H9 (cell line): Measurements from ENCODE around the gene GP1BB. TPM values are rescaled to one million over a fixed set of nuclear protein-coding genes. Genes with fewer than 3 reads are reported as not detected.

ENCODE experiments used
- DNase-seq: peaks from one replicate; pipeline ENCODE4 v3.0.0-alpha.2; 2017
- H2AFZ ChIP-seq: one replicate; pipeline ENCODE4 v1.6.1; 2013; ENCODE audit warnings: mild to moderate bottlenecking, low read length, control low read depth, moderate library complexity
- H2AK5ac ChIP-seq: 2 replicates; pipeline ENCODE4 v1.6.1; 2013; ENCODE audit warnings: low read length, control low read depth, mixed read lengths; ENCODE audit not compliant: insufficient read length
- H2BK120ac ChIP-seq: one replicate; pipeline ENCODE4 v1.6.1; 2013; ENCODE audit warnings: low read depth, mild to moderate bottlenecking, low read length, control low read depth, inconsistent platforms; ENCODE audit not compliant: poor library complexity, severe bottlenecking
- H2BK12ac ChIP-seq: 2 replicates; pipeline ENCODE4 v1.6.1; 2013; ENCODE audit warnings: low read length, control low read depth, mixed read lengths, low read depth; ENCODE audit not compliant: insufficient read length
- H2BK15ac ChIP-seq: 2 replicates; pipeline ENCODE4 v1.6.1; 2013; ENCODE audit warnings: low read depth, low read length, control low read depth
- H2BK20ac ChIP-seq: one replicate; pipeline ENCODE4 v1.6.1; 2013; ENCODE audit warnings: low read depth, mild to moderate bottlenecking, low read length, control low read depth, inconsistent platforms; ENCODE audit not compliant: poor library complexity, severe bottlenecking
- H2BK5ac ChIP-seq: 2 replicates; pipeline ENCODE4 v1.6.1; 2013; ENCODE audit warnings: low read length, control low read depth, mixed read lengths; ENCODE audit not compliant: insufficient read length
- H3K14ac ChIP-seq: 2 replicates; pipeline ENCODE4 v1.6.1; 2013; ENCODE audit warnings: low read length, control low read depth; ENCODE audit not compliant: insufficient read depth
- H3K18ac ChIP-seq: 2 replicates; pipeline ENCODE4 v1.6.1; 2013; ENCODE audit warnings: low read depth, mild to moderate bottlenecking, mixed read lengths, low read length, control low read depth; ENCODE audit not compliant: insufficient read length
- H3K23ac ChIP-seq: 2 replicates; pipeline ENCODE4 v1.6.1; 2013; ENCODE audit warnings: low read length, control low read depth, mixed read lengths, low read depth; ENCODE audit not compliant: insufficient read length
- H3K23me2 ChIP-seq: 2 replicates; pipeline ENCODE4 v1.6.1; 2013; ENCODE audit warnings: low read depth, mild to moderate bottlenecking, mixed read lengths, low read length, control low read depth; ENCODE audit not compliant: insufficient read length, poor library complexity, severe bottlenecking
- H3K27ac ChIP-seq: 2 replicates; pipeline ENCODE4 v1.5.1; 2013; ENCODE audit warnings: low read length, control low read depth, mixed read lengths, low read depth; ENCODE audit not compliant: insufficient read length
- H3K27me3 ChIP-seq: 2 replicates; pipeline ENCODE4 v1.6.1; 2013; ENCODE audit warnings: low read length, control low read depth, inconsistent platforms; ENCODE audit not compliant: insufficient read depth
- H3K4ac ChIP-seq: 2 replicates; pipeline ENCODE4 v1.6.1; 2013; ENCODE audit warnings: low read depth, mild to moderate bottlenecking, control low read depth, inconsistent platforms, low read length, moderate library complexity
- H3K4me1 ChIP-seq: 2 replicates; pipeline ENCODE4 v1.6.1; 2013; ENCODE audit warnings: low read length, control low read depth, inconsistent platforms; ENCODE audit not compliant: insufficient read depth
- H3K4me2 ChIP-seq: 2 replicates; pipeline ENCODE4 v1.6.1; 2013; ENCODE audit warnings: low read length, control low read depth, mixed read lengths; ENCODE audit not compliant: insufficient read length, insufficient read depth
- H3K56ac ChIP-seq: 2 replicates; pipeline ENCODE4 v1.6.1; 2013; ENCODE audit warnings: low read depth, mild to moderate bottlenecking, mixed read lengths, low read length, control low read depth; ENCODE audit not compliant: insufficient read length
- H3K79me1 ChIP-seq: 2 replicates; pipeline ENCODE4 v1.6.1; 2013; ENCODE audit warnings: low read depth, mild to moderate bottlenecking, moderate library complexity, low read length, control low read depth, inconsistent platforms; ENCODE audit not compliant: insufficient read depth, poor library complexity, severe bottlenecking
- H3K79me2 ChIP-seq: 2 replicates; pipeline ENCODE4 v1.6.1; 2013; ENCODE audit warnings: low read length, control low read depth, inconsistent platforms; ENCODE audit not compliant: insufficient read depth
- H3K9ac ChIP-seq: 2 replicates; pipeline ENCODE4 v1.6.1; 2013; ENCODE audit warnings: low read length, control low read depth, mixed read lengths; ENCODE audit not compliant: insufficient read length; ENCODE audit errors: extremely low read depth
- H3K9me3 ChIP-seq: one replicate; pipeline ENCODE4 v1.6.1; 2013; ENCODE audit warnings: low read depth, low read length, inconsistent platforms; ENCODE audit not compliant: control insufficient read depth
- H3T11ph ChIP-seq: one replicate; pipeline ENCODE4 v1.6.1; 2013; ENCODE audit warnings: mild to moderate bottlenecking, low read length, control low read depth, inconsistent platforms
- H4K20me1 ChIP-seq: one replicate; pipeline ENCODE4 v1.6.1; 2013; ENCODE audit not compliant: control insufficient read depth, insufficient read length, insufficient read depth
- H4K5ac ChIP-seq: 2 replicates; pipeline ENCODE4 v1.6.1; 2013; ENCODE audit warnings: low read depth, mild to moderate bottlenecking, mixed read lengths, low read length, control low read depth; ENCODE audit not compliant: insufficient read length
- H4K8ac ChIP-seq: replicated peaks from 2 replicates; pipeline ENCODE4 v1.6.1; 2013; ENCODE audit warnings: low read length, control low read depth, mixed read lengths, low read depth; ENCODE audit not compliant: insufficient read length
- H4K91ac ChIP-seq: 2 replicates; pipeline ENCODE4 v1.6.1; 2013; ENCODE audit warnings: low read depth, mild to moderate bottlenecking, moderate library complexity, mixed read lengths, low read length, control low read depth; ENCODE audit not compliant: insufficient read length
- H3K27ac Mint-ChIP-seq, 3 experiments: 2 replicates in 2 of 3; 3 replicates in 1 of 3; pipeline ENCODE4 v1.8.0; 2020 to 2021; ENCODE audit warnings: mixed read lengths in 3 of 3, mild to moderate bottlenecking in 1 of 3, moderate library complexity in 1 of 3
- H3K27me3 Mint-ChIP-seq: 2 replicates; pipeline ENCODE4 v1.8.0; 2021; ENCODE audit warnings: low read depth, mild to moderate bottlenecking, moderate library complexity, mixed read lengths
- H3K36me3 Mint-ChIP-seq, 3 experiments: 2 replicates in 2 of 3; 3 replicates in 1 of 3; pipeline ENCODE4 v1.8.0; 2020 to 2021; ENCODE audit warnings: low read depth in 3 of 3, mixed read lengths in 3 of 3; ENCODE audit not compliant: insufficient read depth in 1 of 3
- H3K4me1 Mint-ChIP-seq, 2 experiments: 2 replicates each; pipeline ENCODE4 v1.8.0; 2020; ENCODE audit warnings: mixed read lengths in 2 of 2
- H3K4me3 Mint-ChIP-seq, 2 experiments: 2 replicates in 1 of 2; 3 replicates in 1 of 2; pipeline ENCODE4 v1.8.0; 2020 to 2021; ENCODE audit warnings: mild to moderate bottlenecking in 2 of 2, mixed read lengths in 2 of 2, moderate library complexity in 1 of 2
- H3K9me3 Mint-ChIP-seq, 2 experiments: 2 replicates in 1 of 2; 3 replicates in 1 of 2; pipeline ENCODE4 v1.8.0; 2020; ENCODE audit warnings: mild to moderate bottlenecking in 2 of 2, mixed read lengths in 2 of 2, moderate library complexity in 1 of 2
- WGBS: extraction: QIAGEN DNeasy Blood & Tissue Kit; methylation state at CpG from one replicate; pipeline ENCODE4 v1.1.7; 2013; ENCODE audit warnings: missing lambda C conversion rate, low lambda C conversion rate, mixed read lengths; ENCODE audit not compliant: insufficient read length; ENCODE audit errors: extremely low coverage; 5-methylcytosine and 5-hydroxymethylcytosine counted together
- total RNA-seq: library from RNA; stranded (reverse); gene quantifications from 2 replicates; pipeline ENCODE4 v1.2.1, GENCODE V29; 2021
- TF ChIP-seq, protein P1 (sequence below): fragments of 200-600 bp; sonication (generic); conservative IDR thresholded peaks from 3 replicates; pipeline ENCODE4 v1.8.0; 2021; ENCODE audit warnings: antibody characterized with exemption, mild to moderate bottlenecking

The GP1BB gene
- total RNA-seq, 1 experiment from 2014 or later: 3.4 TPM

DNA sequence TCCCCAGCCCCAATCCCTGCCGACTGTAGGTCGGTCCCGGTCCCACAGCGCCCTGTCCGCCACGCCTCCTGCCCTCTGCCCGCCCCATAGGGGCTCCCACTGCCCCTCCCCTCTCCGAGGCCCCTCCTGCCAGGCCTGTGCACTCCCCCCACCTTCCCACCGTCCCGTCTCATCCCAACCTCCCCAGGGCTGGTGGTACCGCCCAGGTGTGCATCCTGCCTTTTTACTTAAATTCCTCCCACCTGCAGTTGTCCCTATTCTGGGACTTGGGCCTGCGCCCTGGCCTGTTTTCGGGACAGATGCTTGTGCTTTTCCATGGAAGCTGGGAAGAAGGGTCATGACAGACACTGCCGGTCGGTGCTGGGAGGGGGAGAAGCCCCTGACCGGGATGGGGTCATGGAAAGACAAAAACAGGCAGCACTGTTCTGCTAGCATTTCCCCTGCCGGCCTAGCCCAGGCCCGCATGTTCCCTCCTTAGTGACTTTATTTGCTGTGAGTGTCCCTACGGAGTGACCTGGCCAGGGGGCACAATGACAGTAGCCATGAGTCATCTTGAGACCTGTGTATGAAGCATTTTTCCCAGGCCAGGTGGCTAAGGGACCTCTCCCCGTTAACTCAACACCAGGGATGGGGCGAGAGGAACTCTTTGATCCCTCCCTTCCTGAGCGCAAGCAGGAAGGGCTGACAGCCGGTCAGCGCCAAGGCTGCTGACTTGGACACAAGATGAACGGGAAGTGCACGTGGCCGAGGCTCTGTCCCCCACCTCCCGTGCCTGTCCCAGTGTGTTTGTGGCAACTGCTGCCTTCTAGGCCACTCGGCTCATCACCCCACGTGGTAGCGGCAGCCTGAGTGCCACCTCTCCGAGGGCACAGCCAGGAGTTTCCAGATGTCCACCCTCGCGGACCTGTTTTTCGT is 44.3 kb downstream of the GP1BB start:
- Histone ChIP-seq H3K4me2 (peak overlapping the region; percentile 55), H3K9ac (no peak overlapping the region), H3K27me3 (peaks cover 56% of the 10 kb centered on the region)

More for the DNA sequence above, 44.3 kb downstream of the GP1BB start:
- no peak overlapping the region for H3K23ac ChIP-seq
- no peak overlapping the region for H3K27ac ChIP-seq
- H2BK15ac ChIP-seq: no peak overlapping the region
- no peak overlapping the region for H2BK5ac ChIP-seq
- no peaks in the 10 kb centered on the region for H3K79me1 ChIP-seq
- no peak overlapping the region for H3K4ac ChIP-seq
- no peak overlapping the region for H3K56ac ChIP-seq
- H3K14ac ChIP-seq: no peak overlapping the region; the same call in 1 of the 2 replicates
- peaks cover 4% of the 10 kb centered on the region for H3K23me2 ChIP-seq
- H2AFZ ChIP-seq: no peak overlapping the region
- no peak overlapping the region for H2AK5ac ChIP-seq
- no peak overlapping the region for H3K27ac Mint-ChIP-seq
- peak overlapping the region in 1 of 2 experiments; percentile 68; a peak in 3 of 5 replicates for H3K4me3 Mint-ChIP-seq
- no peaks in the 10 kb centered on the region for H4K20me1 ChIP-seq
- H3K9me3 Mint-ChIP-seq: peaks cover 0 to 3% of the 10 kb centered on the region in 2 experiments; a peak in 1 of 5 replicates
- TF ChIP-seq, protein P1, sequence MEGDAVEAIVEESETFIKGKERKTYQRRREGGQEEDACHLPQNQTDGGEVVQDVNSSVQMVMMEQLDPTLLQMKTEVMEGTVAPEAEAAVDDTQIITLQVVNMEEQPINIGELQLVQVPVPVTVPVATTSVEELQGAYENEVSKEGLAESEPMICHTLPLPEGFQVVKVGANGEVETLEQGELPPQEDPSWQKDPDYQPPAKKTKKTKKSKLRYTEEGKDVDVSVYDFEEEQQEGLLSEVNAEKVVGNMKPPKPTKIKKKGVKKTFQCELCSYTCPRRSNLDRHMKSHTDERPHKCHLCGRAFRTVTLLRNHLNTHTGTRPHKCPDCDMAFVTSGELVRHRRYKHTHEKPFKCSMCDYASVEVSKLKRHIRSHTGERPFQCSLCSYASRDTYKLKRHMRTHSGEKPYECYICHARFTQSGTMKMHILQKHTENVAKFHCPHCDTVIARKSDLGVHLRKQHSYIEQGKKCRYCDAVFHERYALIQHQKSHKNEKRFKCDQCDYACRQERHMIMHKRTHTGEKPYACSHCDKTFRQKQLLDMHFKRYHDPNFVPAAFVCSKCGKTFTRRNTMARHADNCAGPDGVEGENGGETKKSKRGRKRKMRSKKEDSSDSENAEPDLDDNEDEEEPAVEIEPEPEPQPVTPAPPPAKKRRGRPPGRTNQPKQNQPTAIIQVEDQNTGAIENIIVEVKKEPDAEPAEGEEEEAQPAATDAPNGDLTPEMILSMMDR: no peak
- no peak overlapping the region for H2BK12ac ChIP-seq
- no peak overlapping the region for H3K18ac ChIP-seq
- H3T11ph ChIP-seq: no peak overlapping the region
- H3K9me3 ChIP-seq: no peaks in the 10 kb centered on the region
- H3K36me3 Mint-ChIP-seq: no peaks in the 10 kb centered on the region
- H3K79me2 ChIP-seq: no peaks in the 10 kb centered on the region
- no peak overlapping the region for H4K5ac ChIP-seq
- peaks cover 3 to 31% of the 10 kb centered on the region in 2 experiments for H3K4me1 Mint-ChIP-seq
- H3K4me1 ChIP-seq: peaks cover 4% of the 10 kb centered on the region; the same call in 1 of the 2 replicates
- no peak overlapping the region for H2BK20ac ChIP-seq
- no peak overlapping the region for H4K8ac ChIP-seq
- H4K91ac ChIP-seq: no peak overlapping the region
- no peak overlapping the region for H2BK120ac ChIP-seq
- DNase-seq: peak; percentile 68
- peaks cover 94% of the 10 kb centered on the region for H3K27me3 Mint-ChIP-seq
- WGBS: no CpG with 5 or more reads among the region's 35 CpGs
